HepG2 (cell line): Measurements from ENCODE around the gene CPPED1. TPM values are rescaled to one million over a fixed set of nuclear protein-coding genes. Genes with fewer than 3 reads are reported as not detected.
A peak's percentile ranks its signal among the peaks of the same experiment; 100 is the strongest.

Experiments used
- ARID3A ChIP-seq: IDR thresholded peaks from 2 replicates; pipeline ENCODE4 v1.6.1; 2012; ENCODE audit warnings: low read depth, low read length, improper control_type of control experiment
- ARNT ChIP-seq: fragments of 450-650 bp; IDR thresholded peaks from 2 replicates; pipeline ENCODE4 v1.6.1; 2017
- CEBPZ ChIP-seq: IDR thresholded peaks from 2 replicates; pipeline ENCODE4 v1.6.1; 2012; ENCODE audit warnings: low read length, improper control_type of control experiment
- ELF3 ChIP-seq: IDR thresholded peaks from 2 replicates; pipeline ENCODE4 v1.6.1; 2016; ENCODE audit warnings: missing genetic modification reagents, missing compliant biosample characterization
- FLYWCH1 ChIP-seq: sonication (generic); formaldehyde crosslinking; IDR thresholded peaks from 2 replicates; pipeline ENCODE4 v1.8.1; 2023; ENCODE audit warnings: mild to moderate bottlenecking, missing genetic modification reagents
- FOXO4 ChIP-seq: sonication (generic); formaldehyde crosslinking; conservative IDR thresholded peaks from 2 replicates; pipeline ENCODE4 v1.8.1; 2023; ENCODE audit warnings: missing genetic modification reagents
- IRF2 ChIP-seq: IDR thresholded peaks from 2 replicates; pipeline ENCODE4 v1.6.1; 2018; ENCODE audit warnings: missing genetic modification reagents, missing compliant biosample characterization
- KLF6 ChIP-seq: IDR thresholded peaks from 2 replicates; pipeline ENCODE4 v1.8.0; 2016; ENCODE audit warnings: missing biosample characterization, missing genetic modification reagents
- KMT2A ChIP-seq: sonication (generic); formaldehyde crosslinking; IDR thresholded peaks from 2 replicates; pipeline ENCODE4 v1.4.0; 2020; ENCODE audit warnings: missing genetic modification reagents
- MEIS2 ChIP-seq: sonication (generic); formaldehyde crosslinking; IDR thresholded peaks from 2 replicates; pipeline ENCODE4 v1.9.0; 2021; ENCODE audit warnings: mild to moderate bottlenecking, missing genetic modification reagents
- NRL ChIP-seq: sonication (generic); formaldehyde crosslinking; IDR thresholded peaks from 2 replicates; pipeline ENCODE4 v1.5.0; 2020; ENCODE audit warnings: missing genetic modification reagents, mild to moderate bottlenecking, moderate library complexity, borderline replicate concordance
- RFXAP ChIP-seq: sonication (generic); formaldehyde crosslinking; IDR thresholded peaks from 2 replicates; pipeline ENCODE4 v1.4.0; 2020; ENCODE audit warnings: missing genetic modification reagents, borderline replicate concordance
- SMYD3 ChIP-seq: sonication (generic); formaldehyde crosslinking; IDR thresholded peaks from 2 replicates; pipeline ENCODE4 v1.8.1; 2023; ENCODE audit warnings: mild to moderate bottlenecking, missing genetic modification reagents
- SOX5 ChIP-seq: IDR thresholded peaks from 2 replicates; pipeline ENCODE4 v1.6.1; 2016; ENCODE audit warnings: borderline replicate concordance
- TARDBP ChIP-seq: sonication (generic); formaldehyde crosslinking; IDR thresholded peaks from 2 replicates; pipeline ENCODE4 v1.8.0; 2022; ENCODE audit warnings: mild to moderate bottlenecking, missing genetic modification reagents
- TP53 ChIP-seq: sonication (generic); formaldehyde crosslinking; conservative IDR thresholded peaks from 2 replicates; pipeline ENCODE4 v1.4.0; 2020; ENCODE audit warnings: missing genetic modification reagents
- ZBTB44 ChIP-seq: sonication (generic); formaldehyde crosslinking; IDR thresholded peaks from 2 replicates; pipeline ENCODE4 v1.4.0; 2020; ENCODE audit warnings: missing genetic modification reagents
- ZC3H4 ChIP-seq: sonication (generic); formaldehyde crosslinking; IDR thresholded peaks from 2 replicates; pipeline ENCODE4 v1.4.0; 2020; ENCODE audit warnings: missing genetic modification reagents, borderline replicate concordance
- ZFP1 ChIP-seq: IDR thresholded peaks from 2 replicates; pipeline ENCODE4 v1.6.1; 2016
- ZFP36 ChIP-seq: fragments of 150-350 bp; IDR thresholded peaks from 2 replicates; pipeline ENCODE4 v1.6.1; 2018; ENCODE audit warnings: borderline replicate concordance, low read length, low read depth; ENCODE audit not compliant: partially characterized antibody
- ZNF10 ChIP-seq: sonication (generic); formaldehyde crosslinking; IDR thresholded peaks from 2 replicates; pipeline ENCODE4 v1.4.0; 2020; ENCODE audit warnings: mild to moderate bottlenecking, low read depth, missing genetic modification reagents, borderline replicate concordance
- ZNF367 ChIP-seq: sonication (generic); formaldehyde crosslinking; IDR thresholded peaks from 2 replicates; pipeline ENCODE4 v1.4.0; 2020; ENCODE audit warnings: missing genetic modification reagents, borderline replicate concordance
- ZNF446 ChIP-seq: sonication (generic); formaldehyde crosslinking; IDR thresholded peaks from 2 replicates; pipeline ENCODE4 v1.5.0; 2020; ENCODE audit warnings: mild to moderate bottlenecking, missing genetic modification reagents
- ZNF652 ChIP-seq: IDR thresholded peaks from 2 replicates; pipeline ENCODE4 v1.6.1; 2016; ENCODE audit warnings: low read depth, borderline replicate concordance
- polyA plus RNA-seq, 8 experiments: library from polyadenylated mRNA; depleted of rRNA in 3 of 8; stranded (reverse) in 7 of 8; unstranded in 1 of 8; fragments of >200 nt; fragmentation: Illumina TruSeq in 4 of 8; extraction: Trizol in 4 of 8; gene quantifications; 2 replicates each; pipeline versions ENCODE4 v1.2.1 to v1.2.3, GENCODE V29; 2011 to 2016; ENCODE audit warnings: low read depth in 4 of 8, missing spikeins in 1 of 8, mixed read lengths in 1 of 8; ENCODE audit not compliant: insufficient read depth in 1 of 8
- total RNA-seq, 5 experiments: library from RNA; depleted of rRNA; stranded (reverse); fragments of >200 nt; fragmentation: Illumina TruSeq; extraction: Trizol; gene quantifications; 2 replicates each; pipeline ENCODE4 v1.2.3, GENCODE V29; 2016; ENCODE audit warnings: low read depth in 1 of 5

The CPPED1 gene
- total and polyA plus RNA-seq, 2 of the 13 experiments (the other 11 are each of a cell fraction or from before 2014, with no cell fraction given), result 66.6 to 71.3 TPM

- TF ChIP-seq NRL (peak; percentile 67; the same call in 1 of the 2 replicates), TARDBP (peak; percentile 67; the same call in 1 of the 2 replicates), ZBTB44 (CRISPR knock-in tag) (peak; percentile 95), ZNF446 (peak; percentile 94; the same call in 1 of the 2 replicates), IRF2 (CRISPR knock-in tag) (peak; percentile 83), FOXO4 (0 out of 2 replicates have a peak, but pooled peaks have one; percentile 94), ELF3 (CRISPR knock-in tag) (peak; percentile 91), ARNT (no peak), ZC3H4 (CRISPR knock-in tag) (no peak), KLF6 (CRISPR knock-in tag) (peak; percentile 97), SMYD3 (CRISPR knock-in tag) (peak; percentile 91; the same call in 1 of the 2 replicates), ZNF10 (no peak), ZNF367 (CRISPR knock-in tag) (0 out of 2 replicates have a peak, but pooled peaks have one; percentile 48), MEIS2 (CRISPR knock-in tag) (peak; percentile 81; the same call in 1 of the 2 replicates), RFXAP (CRISPR knock-in tag) (peak; percentile 80; the same call in 1 of the 2 replicates), ARID3A (no peak), ZFP36 (peak; percentile 2), CEBPZ (no peak), ZNF652 (CRISPR knock-in tag) (peak; percentile 51; the same call in 1 of the 2 replicates), SOX5 (CRISPR knock-in tag) (peak; percentile 66; the same call in 1 of the 2 replicates), ZFP1 (CRISPR knock-in tag) (peak; percentile 82; the same call in 1 of the 2 replicates), FLYWCH1 (CRISPR knock-in tag) (no peak), TP53 (CRISPR knock-in tag) (peak; percentile 27; the same call in 1 of the 2 replicates), KMT2A (CRISPR knock-in tag) (peak; percentile 81)
Measured at GRCh38 chr16:12661656-12662172, 142.0 kb downstream of the CPPED1 start (continued).
